Uterus (tissue), 4 donors: Measurements from ENCODE around the gene CEBPG. TPM values are rescaled to one million over a fixed set of nuclear protein-coding genes. Genes with fewer than 3 reads are reported as not detected.

Source experiments
- DNase-seq, 2 donors: peaks; one replicate each; pipeline ENCODE4 v3.0.0-alpha.2; 2019 to 2020
- H3K27ac ChIP-seq, 2 donors: fragments of 200-600 bp; sonication (generic); 1 replicate in 1 of 2; 2 replicates in 1 of 2; pipeline ENCODE4 v1.5.1; 2016 to 2018
- H3K27me3 ChIP-seq, 2 donors: fragments of 200-600 bp; sonication (generic); one replicate each; pipeline ENCODE4 v1.5.1; 2018 to 2019; ENCODE audit warnings: control low read depth in 1 of 2
- H3K36me3 ChIP-seq, 2 donors: fragments of 200-600 bp; sonication (generic); one replicate each; pipeline ENCODE4 v1.5.1; 2019; ENCODE audit warnings: control low read depth in 1 of 2
- H3K4me1 ChIP-seq, 2 donors: fragments of 200-600 bp; sonication (generic); one replicate each; pipeline ENCODE4 v1.5.1; 2018 to 2019; ENCODE audit warnings: control low read depth in 1 of 2
- H3K4me3 ChIP-seq, 2 donors: fragments of 200-600 bp; sonication (generic); 1 replicate in 1 of 2; 2 replicates in 1 of 2; pipeline ENCODE4 v1.5.1; 2018 to 2019; ENCODE audit warnings: mild to moderate bottlenecking in 1 of 2
- H3K9me3 ChIP-seq, 2 donors: fragments of 200-600 bp; sonication (generic); one replicate each; pipeline ENCODE4 v1.5.1; 2019; ENCODE audit warnings: control low read depth in 1 of 2
- CTCF ChIP-seq, 4 experiments: fragments of 200-600 bp in 2 of 4; fragments of 450-650 bp in 2 of 4; sonication (generic) in 2 of 4; IDR thresholded peaks; one replicate each; pipeline ENCODE4 v1.5.1; 2016 to 2019; ENCODE audit warnings: antibody characterized with exemption in 4 of 4, mild to moderate bottlenecking in 2 of 4, moderate library complexity in 1 of 4
- POLR2A ChIP-seq, 2 donors: fragments of 450-650 bp; IDR thresholded peaks; one replicate each; pipeline ENCODE4 v1.6.1; 2016; ENCODE audit warnings: antibody characterized with exemption in 2 of 2, mild to moderate bottlenecking in 1 of 2, moderate library complexity in 1 of 2
- intact Hi-C: fragments of 100-400 bp; cut with DNase I; formaldehyde crosslinking; loops from one replicate; pipeline ENCODE4 v1.15.1; 2023; ENCODE audit warnings: low total_unique reads
- total RNA-seq, 4 donors: library from RNA; depleted of rRNA in 3 of 4; stranded (reverse); fragments of >200 nt in 3 of 4; gene quantifications; one replicate each; pipeline versions ENCODE4 v1.1.0 to v1.2.4, GENCODE V29; 2014 to 2023
- donor health status: DM: yes; HTN: yes; CAD: no.

CEBPG gene
- 10 to 100 TPM; 10.3 to 33.3 (median 25.5) TPM for total RNA-seq

GRCh38 chr19:33373453-33374235, at the start of gene CEBPG:
Gene CEBPG (plus strand): TSS chr19:33373709. CDS start chr19:33379240, 5,531 bp downstream.
- TF ChIP-seq CTCF (IDR thresholded peaks at IDR 0.05) (peak in 1 of 4 experiments; percentile 46), POLR2A (IDR thresholded peaks at IDR 0.05) (peak; percentile 70 to 96)
- intact Hi-C loops, result no loop called here
- H3K4me3 ChIP-seq, result peak within 1 kb of the TSS; percentile 59 to 98
- H3K36me3 ChIP-seq, result no peaks in the 10 kb centered on the region
- H3K9me3 ChIP-seq, result no peaks in the 10 kb centered on the region
- peaks cover 0 to 9% of the 10 kb centered on the region in 2 donors for H3K4me1 ChIP-seq
- no peaks in the 10 kb centered on the region for H3K27me3 ChIP-seq
- peak within 1 kb of the TSS; percentile 93 to 100 for H3K27ac ChIP-seq
- peak; percentile 90 to 96 for DNase-seq

- no peaks in the 10 kb centered on the region for H3K36me3 ChIP-seq
- intact Hi-C loops, result no loop called here
- TF ChIP-seq POLR2A (IDR thresholded peaks at IDR 0.05), result no peak
- TF ChIP-seq CTCF (IDR thresholded peaks at IDR 0.05), result no peak
- H3K4me1 ChIP-seq, result no peaks in the 10 kb centered on the region
- DNase-seq, result no peak
- H3K4me3 ChIP-seq, result no peak overlapping the region
- no peaks in the 10 kb centered on the region for H3K27me3 ChIP-seq
- H3K27ac ChIP-seq, result no peak overlapping the region
- H3K9me3 ChIP-seq, result peaks cover 0 to 6% of the 10 kb centered on the region in 2 donors
Observed at GRCh38 chr19:33324628-33325027, 48.9 kb upstream of the CEBPG start.

- intact Hi-C loops, result no loop called here
- Histone ChIP-seq H3K36me3 (no peaks in the 10 kb centered on the region), H3K27me3 (no peaks in the 10 kb centered on the region), H3K9me3 (peaks cover 0 to 6% of the 10 kb centered on the region in 2 donors), H3K4me1 (no peaks in the 10 kb centered on the region), H3K27ac (no peak overlapping the region), H3K4me3 (no peak overlapping the region)
- peak; percentile 27 to 66 for DNase-seq
- no peak for TF ChIP-seq CTCF (IDR thresholded peaks at IDR 0.05)
Observed at GRCh38 chr19:33325920-33326319, 47.6 kb upstream of the CEBPG start.

GRCh38 chr19:33329060-33329459, 44.4 kb upstream of the CEBPG start:
- TF ChIP-seq POLR2A (IDR thresholded peaks at IDR 0.05) (no peak), CTCF (IDR thresholded peaks at IDR 0.05) (no peak)
- peaks cover 0 to 6% of the 10 kb centered on the region in 2 donors for H3K9me3 ChIP-seq
- intact Hi-C loops, result no loop called here

GRCh38 chr19:33329736-33330135, 43.8 kb upstream of the CEBPG start:
- H3K27ac ChIP-seq, result no peak overlapping the region
- H3K4me1 ChIP-seq, result no peaks in the 10 kb centered on the region
- H3K36me3 ChIP-seq, result no peaks in the 10 kb centered on the region
- intact Hi-C loops, result no loop called here
- TF ChIP-seq CTCF (IDR thresholded peaks at IDR 0.05), result no peak
- no peaks in the 10 kb centered on the region for H3K27me3 ChIP-seq
- no peak for DNase-seq
- H3K4me3 ChIP-seq, result no peak overlapping the region
- H3K9me3 ChIP-seq, result peaks cover 0 to 6% of the 10 kb centered on the region in 2 donors

More at GRCh38 chr19:33329060-33329459, 44.4 kb upstream of the CEBPG start:
- H3K4me3 ChIP-seq, result no peak overlapping the region
- H3K27me3 ChIP-seq, result no peaks in the 10 kb centered on the region
- H3K36me3 ChIP-seq, result no peaks in the 10 kb centered on the region
- no peak for DNase-seq
- no peaks in the 10 kb centered on the region for H3K4me1 ChIP-seq
- H3K27ac ChIP-seq, result no peak overlapping the region
